GM12878 (cell line): ENCODE results near the gene NDUFA5. TPM values are rescaled to one million over a fixed set of nuclear protein-coding genes. Genes with fewer than 3 reads are reported as not detected.

ENCODE experiments used
- IKZF1 ChIP-seq: fragments of 450-650 bp; conservative IDR thresholded peaks from 2 replicates; pipeline ENCODE4 v1.6.1; 2017; ENCODE audit warnings: antibody characterized with exemption, mild to moderate bottlenecking
- IRF4 ChIP-seq: IDR thresholded peaks from 2 replicates; pipeline ENCODE4 v1.6.1; 2011; ENCODE audit warnings: low read depth, low read length
- IRF5 ChIP-seq: fragments of 450-650 bp; IDR thresholded peaks from 2 replicates; pipeline ENCODE4 v1.6.1; 2017; ENCODE audit warnings: borderline replicate concordance
- MEF2B ChIP-seq: fragments of 450-650 bp; IDR thresholded peaks from 2 replicates; pipeline ENCODE4 v1.6.1; 2018; ENCODE audit warnings: mild to moderate bottlenecking, moderate library complexity; ENCODE audit not compliant: partially characterized antibody, poor library complexity, severe bottlenecking
- MYC ChIP-seq: IDR thresholded peaks from 2 replicates; pipeline ENCODE4 v1.6.1; 2011; ENCODE audit warnings: mild to moderate bottlenecking, low read length, moderate library complexity, inconsistent platforms; ENCODE audit not compliant: insufficient read depth, insufficient replicate concordance, insufficient read length, severe bottlenecking
- NFXL1 ChIP-seq: fragments of 450-650 bp; IDR thresholded peaks from 2 replicates; pipeline ENCODE4 v1.6.1; 2017; ENCODE audit warnings: antibody characterized with exemption, mild to moderate bottlenecking, borderline replicate concordance
- NFYA ChIP-seq: IDR thresholded peaks from 2 replicates; pipeline ENCODE4 v1.6.1; 2011; ENCODE audit warnings: low read depth, mild to moderate bottlenecking, low read length, improper control_type of control experiment, borderline replicate concordance
- SUPT20H ChIP-seq: IDR thresholded peaks from 2 replicates; pipeline ENCODE4 v1.6.1; 2011; ENCODE audit warnings: low read depth, mild to moderate bottlenecking, low read length, moderate library complexity, borderline replicate concordance; ENCODE audit not compliant: control insufficient read depth
- SUZ12 ChIP-seq: fragments of 200-600 bp; sonication (generic); IDR thresholded peaks from one replicate; pipeline ENCODE4 v1.6.1; 2018; ENCODE audit warnings: antibody characterized with exemption, mild to moderate bottlenecking; ENCODE audit not compliant: unreplicated experiment
- TCF12 ChIP-seq: IDR thresholded peaks from 2 replicates; pipeline ENCODE4 v1.6.1; 2011; ENCODE audit warnings: low read depth, mild to moderate bottlenecking, low read length
- USF2 ChIP-seq: IDR thresholded peaks from 2 replicates; pipeline ENCODE4 v1.6.1; 2011; ENCODE audit warnings: low read depth, low read length, improper control_type of control experiment, borderline replicate concordance
- polyA plus RNA-seq, 11 experiments: library from polyadenylated mRNA; depleted of rRNA in 4 of 11; unstranded in 6 of 11; stranded (reverse) in 5 of 11; fragments of >200 nt; fragmentation: Nextera tagmentation in 4 of 11; fragmentation: Illumina TruSeq in 1 of 11; extraction: Ambion mirVana in 4 of 11; extraction: Trizol in 1 of 11; gene quantifications; 1 replicate in 1 of 11; 2 replicates in 10 of 11; pipeline versions ENCODE4 v1.2.1 to v1.2.3, GENCODE V29; 2011 to 2016; ENCODE audit warnings: inconsistent platforms in 2 of 11, missing spikeins in 2 of 11, low read depth in 1 of 11
- total RNA-seq, 4 experiments: library from RNA; depleted of rRNA in 3 of 4; stranded (reverse); fragments of >200 nt in 3 of 4; fragmentation: Illumina TruSeq in 1 of 4; extraction: Trizol in 1 of 4; gene quantifications; 2 replicates each; pipeline versions ENCODE4 v1.2.1 to v1.2.3, GENCODE V29; 2013 to 2021
- TF ChIP-seq, protein P1 (sequence below): IDR thresholded peaks from 2 replicates; pipeline ENCODE4 v1.6.1; 2012; ENCODE audit warnings: mild to moderate bottlenecking, low read depth, low read length

NDUFA5 gene
- total and polyA plus RNA-seq, 10 of the 15 experiments (the other 5 are each of a cell fraction or from before 2014, with no cell fraction given) = 51.0 to 209 (median 86.9) TPM

DNA sequence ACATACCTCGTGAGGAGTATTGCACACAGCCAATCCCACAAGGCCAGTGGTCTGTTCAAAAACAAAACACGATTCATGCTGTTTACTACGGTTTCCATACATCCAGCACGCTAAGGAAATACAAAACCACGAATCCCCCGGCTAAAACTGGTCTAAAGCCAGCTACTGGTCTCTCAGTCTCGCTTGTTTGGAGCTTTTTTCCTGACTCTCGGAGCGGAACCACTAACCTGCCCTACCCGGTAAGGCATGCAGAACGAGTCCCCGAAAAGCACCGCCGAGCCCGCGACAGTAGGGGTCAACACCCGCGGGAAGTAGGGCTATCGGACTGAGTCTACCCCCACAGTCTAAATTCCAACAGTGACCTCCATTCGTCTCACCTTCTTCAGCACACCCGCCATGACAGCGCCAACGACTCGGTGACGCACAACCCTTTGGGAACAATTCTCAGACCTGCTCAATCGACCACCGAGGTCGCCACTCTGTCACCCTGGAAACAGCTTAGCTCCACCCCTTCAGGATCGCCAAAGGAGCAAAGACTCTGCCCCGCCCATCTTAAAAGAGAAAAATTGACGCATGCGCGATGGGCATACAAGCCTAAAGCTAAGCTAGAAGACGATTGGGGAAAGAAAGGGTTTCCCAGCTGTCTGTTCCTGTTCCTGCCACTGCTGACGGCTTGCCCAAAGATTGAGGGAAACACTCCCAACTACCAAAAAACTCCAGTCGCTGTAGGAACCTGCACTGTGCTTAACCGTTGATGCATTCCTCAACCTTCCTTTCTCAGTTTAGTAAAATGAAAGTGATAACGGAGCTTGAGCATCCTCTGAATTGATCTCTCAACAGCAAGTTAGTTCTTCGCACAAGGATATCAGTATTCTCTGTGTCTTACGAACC lies at the start of gene NDUFA5 (continued):
- TF ChIP-seq, protein P1, sequence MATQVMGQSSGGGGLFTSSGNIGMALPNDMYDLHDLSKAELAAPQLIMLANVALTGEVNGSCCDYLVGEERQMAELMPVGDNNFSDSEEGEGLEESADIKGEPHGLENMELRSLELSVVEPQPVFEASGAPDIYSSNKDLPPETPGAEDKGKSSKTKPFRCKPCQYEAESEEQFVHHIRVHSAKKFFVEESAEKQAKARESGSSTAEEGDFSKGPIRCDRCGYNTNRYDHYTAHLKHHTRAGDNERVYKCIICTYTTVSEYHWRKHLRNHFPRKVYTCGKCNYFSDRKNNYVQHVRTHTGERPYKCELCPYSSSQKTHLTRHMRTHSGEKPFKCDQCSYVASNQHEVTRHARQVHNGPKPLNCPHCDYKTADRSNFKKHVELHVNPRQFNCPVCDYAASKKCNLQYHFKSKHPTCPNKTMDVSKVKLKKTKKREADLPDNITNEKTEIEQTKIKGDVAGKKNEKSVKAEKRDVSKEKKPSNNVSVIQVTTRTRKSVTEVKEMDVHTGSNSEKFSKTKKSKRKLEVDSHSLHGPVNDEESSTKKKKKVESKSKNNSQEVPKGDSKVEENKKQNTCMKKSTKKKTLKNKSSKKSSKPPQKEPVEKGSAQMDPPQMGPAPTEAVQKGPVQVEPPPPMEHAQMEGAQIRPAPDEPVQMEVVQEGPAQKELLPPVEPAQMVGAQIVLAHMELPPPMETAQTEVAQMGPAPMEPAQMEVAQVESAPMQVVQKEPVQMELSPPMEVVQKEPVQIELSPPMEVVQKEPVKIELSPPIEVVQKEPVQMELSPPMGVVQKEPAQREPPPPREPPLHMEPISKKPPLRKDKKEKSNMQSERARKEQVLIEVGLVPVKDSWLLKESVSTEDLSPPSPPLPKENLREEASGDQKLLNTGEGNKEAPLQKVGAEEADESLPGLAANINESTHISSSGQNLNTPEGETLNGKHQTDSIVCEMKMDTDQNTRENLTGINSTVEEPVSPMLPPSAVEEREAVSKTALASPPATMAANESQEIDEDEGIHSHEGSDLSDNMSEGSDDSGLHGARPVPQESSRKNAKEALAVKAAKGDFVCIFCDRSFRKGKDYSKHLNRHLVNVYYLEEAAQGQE = 0 out of 2 replicates have a peak, but pooled peaks have one; percentile 9
- TF ChIP-seq MYC (no peak), TCF12 (no peak), SUZ12 (no peak), NFXL1 (no peak), NFYA (no peak), IRF4 (0 out of 2 replicates have a peak, but pooled peaks have one; percentile 36), IKZF1 (peak; percentile 82), SUPT20H (no peak), USF2 (no peak), MEF2B (peak; percentile 33), IRF5 (no peak)
- TF ChIP-seq, all 136 proteins: peak for 56
